Endothelial cell of umbilical vein (primary cell): ENCODE data around the gene PRKCD. TPM values are rescaled to one million over a fixed set of nuclear protein-coding genes. Genes with fewer than 3 reads are reported as not detected.

Source experiments
- BruUV-seq: library from RNA; stranded (reverse); fragments of 400-500 nt; replicated peaks from 2 replicates; lab custom pipeline; 2021; lab: Mats Ljungman, UMichigan
- CTCF ChIA-PET: fragments of 300-600, 350-600 bp; sonication (Branson Sonifier 250); formaldehyde crosslinking; loops from one replicate; lab custom pipeline; 2021; ENCODE audit warnings: antibody characterized with exemption, inconsistent platforms; lab: Charles Lee
- POLR2A ChIA-PET: fragments of 300-600, 350-600 bp; sonication (Branson Sonifier 250); formaldehyde crosslinking; loops from one replicate; lab custom pipeline; 2021; ENCODE audit warnings: antibody characterized with exemption, inconsistent platforms; lab: Charles Lee
- DNase-seq: peaks from one replicate; pipeline ENCODE4 v3.0.0-alpha.2; 2011; ENCODE audit warnings: low read depth, low spot score
- FAIRE-seq: peaks from 2 replicates; lab custom pipeline; 2011; peaks lifted over from hg19 to GRCh38; lab: Jason Lieb, UNC
- H2AFZ ChIP-seq: 2 replicates; pipeline ENCODE4 v1.6.0; 2012; ENCODE audit warnings: low read depth, low read length, control low read depth, inconsistent platforms
- H3K27ac ChIP-seq: 2 replicates; pipeline ENCODE4 v1.5.1; 2011; ENCODE audit warnings: low read depth, mild to moderate bottlenecking, control low read depth, low read length, moderate library complexity; ENCODE audit not compliant: insufficient read depth
- H3K27me3 ChIP-seq, 2 experiments: 2 replicates each; pipeline versions ENCODE4 v1.6.0 to v1.6.1; 2011; ENCODE audit warnings: low read length in 2 of 2, mixed read lengths in 1 of 2; ENCODE audit not compliant: control insufficient read depth in 2 of 2, insufficient read depth in 2 of 2
- H3K36me3 ChIP-seq, 2 experiments: 2 replicates in 1 of 2; 3 replicates in 1 of 2; pipeline ENCODE4 v1.5.1; 2011; ENCODE audit warnings: low read length in 2 of 2, mild to moderate bottlenecking in 1 of 2, moderate library complexity in 1 of 2; ENCODE audit not compliant: control insufficient read depth in 2 of 2, insufficient read depth in 2 of 2; ENCODE audit errors: extremely low read depth in 1 of 2
- H3K4me1 ChIP-seq: 3 replicates; pipeline ENCODE4 v1.5.1; 2011; ENCODE audit warnings: mild to moderate bottlenecking, low read length; ENCODE audit not compliant: control insufficient read depth, insufficient read depth; ENCODE audit errors: extremely low read depth
- H3K4me2 ChIP-seq: 2 replicates; pipeline ENCODE4 v1.6.1; 2011; ENCODE audit warnings: low read length, control low read depth, mixed read lengths; ENCODE audit not compliant: insufficient read depth
- H3K4me3 ChIP-seq, 3 experiments: fragments of 200-600 bp in 1 of 3; sonication (generic), shearing (Covaris generic) in 1 of 3; replicated peaks in 1 of 3; 2 replicates each; pipeline ENCODE4 v1.5.1; 2011 to 2016; ENCODE audit warnings: control low read depth in 3 of 3, low read length in 3 of 3, mild to moderate bottlenecking in 2 of 3, inconsistent platforms in 1 of 3, low read depth in 1 of 3, moderate library complexity in 1 of 3; ENCODE audit not compliant: insufficient read depth in 1 of 3
- H3K79me2 ChIP-seq: 2 replicates; pipeline ENCODE4 v1.6.0; 2012; ENCODE audit warnings: low read length, inconsistent platforms; ENCODE audit not compliant: control insufficient read depth, insufficient read depth
- H3K9ac ChIP-seq: replicated peaks from 2 replicates; pipeline ENCODE3; 2011; ENCODE audit warnings: low read length, control low read depth; ENCODE audit not compliant: insufficient read depth; ENCODE audit errors: extremely low read depth
- H3K9me1 ChIP-seq: replicated peaks from 3 replicates; pipeline ENCODE4 v1.6.0; 2011; ENCODE audit warnings: mild to moderate bottlenecking, low read length; ENCODE audit not compliant: control insufficient read depth, insufficient read depth; ENCODE audit errors: extremely low read depth
- H3K9me3 ChIP-seq: replicated peaks from 2 replicates; pipeline ENCODE4 v1.5.1; 2012; ENCODE audit warnings: low read length, inconsistent platforms; ENCODE audit not compliant: control insufficient read depth, insufficient read depth
- H4K20me1 ChIP-seq: replicated peaks from 2 replicates; pipeline ENCODE3; 2011; ENCODE audit warnings: mild to moderate bottlenecking, low read length; ENCODE audit not compliant: control insufficient read depth, insufficient read depth; ENCODE audit errors: extremely low read depth
- CTCF ChIP-seq, 2 donors: IDR thresholded peaks; 1 replicate in 1 of 2; 2 replicates in 1 of 2; pipeline ENCODE4 v1.5.1; 2011; ENCODE audit warnings: low read length in 2 of 2, mild to moderate bottlenecking in 2 of 2, moderate library complexity in 2 of 2, control low read depth in 1 of 2, inconsistent platforms in 1 of 2, low read depth in 1 of 2; ENCODE audit not compliant: insufficient read depth in 1 of 2; ENCODE audit errors: extremely low read depth in 1 of 2
- EZH2 ChIP-seq: IDR thresholded peaks from 2 replicates; pipeline ENCODE4 v1.6.1; 2012; ENCODE audit warnings: borderline replicate concordance, low read depth, mild to moderate bottlenecking, moderate library complexity, low read length, inconsistent platforms; ENCODE audit not compliant: severe bottlenecking
- FOS ChIP-seq: IDR thresholded peaks from 2 replicates; pipeline ENCODE4 v1.6.1; 2011; ENCODE audit warnings: mild to moderate bottlenecking, low read length, moderate library complexity, borderline replicate concordance; ENCODE audit not compliant: insufficient read depth
- GATA2 ChIP-seq: IDR thresholded peaks from 2 replicates; pipeline ENCODE4 v1.7.0; 2011; ENCODE audit warnings: low read depth, mild to moderate bottlenecking, moderate library complexity, mixed read lengths, low read length; ENCODE audit not compliant: insufficient read length, insufficient read depth
- JUN ChIP-seq: IDR thresholded peaks from 2 replicates; pipeline ENCODE4 v1.6.1; 2011; ENCODE audit warnings: borderline replicate concordance, low read depth; ENCODE audit not compliant: insufficient read length, insufficient read depth
- MYC ChIP-seq: IDR thresholded peaks from one replicate; pipeline ENCODE4 v1.6.1; 2011; ENCODE audit warnings: mild to moderate bottlenecking, low read depth, low read length
- POLR2A ChIP-seq: IDR thresholded peaks from 2 replicates; pipeline ENCODE4 v1.6.1; 2012; ENCODE audit warnings: low read depth, mild to moderate bottlenecking, control low read depth, low read length
- POLR2AphosphoS5 ChIP-seq: IDR thresholded peaks from 2 replicates; pipeline ENCODE4 v1.6.1; 2012; ENCODE audit warnings: low read depth, mild to moderate bottlenecking, control low read depth, low read length, moderate library complexity; ENCODE audit not compliant: insufficient read depth
- dilution Hi-C: fragments of 300-500 bp; cut with MboI; formaldehyde crosslinking; loops from one replicate; pipeline ENCODE4 v1.15.0; 2019; ENCODE audit warnings: low sequenced_read_pairs; ENCODE audit not compliant: extremely low pct_ligation_motif_present
- intact Hi-C: fragments of 100-400 bp; cut with micrococcal nuclease; formaldehyde crosslinking; loops from one replicate; pipeline ENCODE4 v1.10.0; 2022
- polyA plus RNA-seq, 4 experiments: library from polyadenylated mRNA; depleted of rRNA in 3 of 4; stranded (reverse) in 3 of 4; unstranded in 1 of 4; fragments of >200 nt; gene quantifications; 2 replicates each; pipeline versions ENCODE4 v1.2.1 to v1.2.3, GENCODE V29; 2011 to 2012; ENCODE audit warnings: missing spikeins in 1 of 4
- total RNA-seq: library from RNA; stranded (reverse); gene quantifications from 2 replicates; pipeline ENCODE4 v1.2.3, GENCODE V29; 2021
- TF ChIP-seq, protein P1 (sequence below): IDR thresholded peaks from 2 replicates; pipeline ENCODE4 v1.6.1; 2011; ENCODE audit not compliant: insufficient read depth, insufficient read length

The PRKCD gene
- total and polyA plus RNA-seq, 2 donors (not counting 3 experiments of a cell fraction or from before 2014, with no cell fraction given) = 15.5 to 19.0 TPM

GRCh38 chr3:53131096-53131495 is 29.9 kb upstream of the PRKCD start:
- Histone ChIP-seq H3K4me1 (peaks cover 14% of the 10 kb centered on the region), H3K9me3 (no peaks in the 10 kb centered on the region), H3K27me3 (no peaks in the 10 kb centered on the region), H3K4me2 (peak overlapping the region; percentile 78), H3K9ac (no peak overlapping the region), H3K9me1 (no peaks in the 10 kb centered on the region), H4K20me1 (no peaks in the 10 kb centered on the region), H3K36me3 (no peaks in the 10 kb centered on the region), H3K4me3 (peak overlapping the region in 1 of 3 experiments; percentile 99), H3K79me2 (peaks cover 16% of the 10 kb centered on the region), H3K27ac (peak overlapping the region; percentile 70), H2AFZ (peak overlapping the region; percentile 87)
- intact Hi-C loops = no loop called here
- TF ChIP-seq POLR2A (no peak), JUN (no peak), FOS (no peak), CTCF (IDR thresholded peaks at IDR 0.05; ENCODE audit: extremely low read depth in 1 of 2, insufficient read depth in 1 of 2, low read depth in 1 of 2, low read length in 2 of 2) (no peak), MYC (no peak), GATA2 (no peak), EZH2 (no peak), POLR2AphosphoS5 (no peak)
- TF ChIP-seq, protein P1, sequence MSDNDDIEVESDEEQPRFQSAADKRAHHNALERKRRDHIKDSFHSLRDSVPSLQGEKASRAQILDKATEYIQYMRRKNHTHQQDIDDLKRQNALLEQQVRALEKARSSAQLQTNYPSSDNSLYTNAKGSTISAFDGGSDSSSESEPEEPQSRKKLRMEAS = no peak
- DNase-seq = no peak
- ChIA-PET CTCF (interaction anchor here (8.0 kb wide), 1 partner anchor 67 kb away, joined by 199 read pairs; no protein-coding TSS in a partner anchor), POLR2A (no interaction called here)
- dilution Hi-C loops = no loop called here
- no TSS peak for BruUV-seq
- peak; percentile 59 for FAIRE-seq
